Measurements from ENCODE around the gene KCNC2. TPM values are rescaled to one million over a fixed set of nuclear protein-coding genes. Genes with fewer than 3 reads are reported as not detected.

The KCNC2 gene
- total RNA-seq, 1 donor from 2014 or later, result not detected

- TF ChIP-seq CTCF (IDR thresholded peaks at IDR 0.05; ENCODE audit: insufficient read depth, low read length, severe bottlenecking), result no peak
- peak; percentile 7 for DNase-seq (ENCODE audit: low read depth)
Measured at GRCh38 chr12:75086091-75087038, 123.3 kb downstream of the KCNC2 start.

GRCh38 chr12:75081305-75081704, 128.3 kb downstream of the KCNC2 start:
- DNase-seq (ENCODE audit: low read depth) (no peak), FAIRE-seq (no peak)
- no peaks in the 10 kb centered on the region for H3K27me3 ChIP-seq (ENCODE audit: control insufficient read depth, insufficient read depth, low read length)
- H3K4me3 ChIP-seq (ENCODE audit: low read depth, low read length), result no peak overlapping the region
- H3K36me3 ChIP-seq (ENCODE audit: control insufficient read depth, insufficient read depth, low read length), result no peaks in the 10 kb centered on the region
- TF ChIP-seq CTCF (IDR thresholded peaks at IDR 0.05; ENCODE audit: insufficient read depth, low read length, severe bottlenecking), result no peak

More at GRCh38 chr12:75086091-75087038, 123.3 kb downstream of the KCNC2 start:
- Histone ChIP-seq H3K27me3 (ENCODE audit: control insufficient read depth, insufficient read depth, low read length) (no peaks in the 10 kb centered on the region), H3K36me3 (ENCODE audit: control insufficient read depth, insufficient read depth, low read length) (no peaks in the 10 kb centered on the region), H3K4me3 (ENCODE audit: low read depth, low read length) (no peak overlapping the region)
- no peak for FAIRE-seq

- no peaks in the 10 kb centered on the region for H3K27me3 ChIP-seq (ENCODE audit: control insufficient read depth, insufficient read depth, low read length)
- H3K36me3 ChIP-seq (ENCODE audit: control insufficient read depth, insufficient read depth, low read length), result no peaks in the 10 kb centered on the region
- no peak for TF ChIP-seq CTCF (IDR thresholded peaks at IDR 0.05; ENCODE audit: insufficient read depth, low read length, severe bottlenecking)
- no peak overlapping the region for H3K4me3 ChIP-seq (ENCODE audit: low read depth, low read length)
- no peak for FAIRE-seq
- no peak for DNase-seq (ENCODE audit: low read depth)
Measured at GRCh38 chr12:75080582-75080981, 129.1 kb downstream of the KCNC2 start.

GRCh38 chr12:75065482-75065881, 144.2 kb downstream of the KCNC2 start:
- H3K36me3 ChIP-seq (ENCODE audit: control insufficient read depth, insufficient read depth, low read length), result no peaks in the 10 kb centered on the region
- no peak for TF ChIP-seq CTCF (IDR thresholded peaks at IDR 0.05; ENCODE audit: insufficient read depth, low read length, severe bottlenecking)
- no peaks in the 10 kb centered on the region for H3K27me3 ChIP-seq (ENCODE audit: control insufficient read depth, insufficient read depth, low read length)
- no peak for FAIRE-seq
- H3K4me3 ChIP-seq (ENCODE audit: low read depth, low read length), result no peak overlapping the region
- DNase-seq (ENCODE audit: low read depth), result no peak

- FAIRE-seq, result no peak
- no peak for DNase-seq (ENCODE audit: low read depth)
- TF ChIP-seq CTCF (IDR thresholded peaks at IDR 0.05; ENCODE audit: insufficient read depth, low read length, severe bottlenecking), result no peak
- Histone ChIP-seq H3K4me3 (ENCODE audit: low read depth, low read length) (no peak overlapping the region), H3K27me3 (ENCODE audit: control insufficient read depth, insufficient read depth, low read length) (no peaks in the 10 kb centered on the region), H3K36me3 (ENCODE audit: control insufficient read depth, insufficient read depth, low read length) (no peaks in the 10 kb centered on the region)
Measured at GRCh38 chr12:75062691-75063090, 146.9 kb downstream of the KCNC2 start.

Data from bronchial epithelial cell (primary cell).